ENCODE data around the gene RETNLB.

Gene RETNLB, protein sequence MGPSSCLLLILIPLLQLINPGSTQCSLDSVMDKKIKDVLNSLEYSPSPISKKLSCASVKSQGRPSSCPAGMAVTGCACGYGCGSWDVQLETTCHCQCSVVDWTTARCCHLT

DNA sequence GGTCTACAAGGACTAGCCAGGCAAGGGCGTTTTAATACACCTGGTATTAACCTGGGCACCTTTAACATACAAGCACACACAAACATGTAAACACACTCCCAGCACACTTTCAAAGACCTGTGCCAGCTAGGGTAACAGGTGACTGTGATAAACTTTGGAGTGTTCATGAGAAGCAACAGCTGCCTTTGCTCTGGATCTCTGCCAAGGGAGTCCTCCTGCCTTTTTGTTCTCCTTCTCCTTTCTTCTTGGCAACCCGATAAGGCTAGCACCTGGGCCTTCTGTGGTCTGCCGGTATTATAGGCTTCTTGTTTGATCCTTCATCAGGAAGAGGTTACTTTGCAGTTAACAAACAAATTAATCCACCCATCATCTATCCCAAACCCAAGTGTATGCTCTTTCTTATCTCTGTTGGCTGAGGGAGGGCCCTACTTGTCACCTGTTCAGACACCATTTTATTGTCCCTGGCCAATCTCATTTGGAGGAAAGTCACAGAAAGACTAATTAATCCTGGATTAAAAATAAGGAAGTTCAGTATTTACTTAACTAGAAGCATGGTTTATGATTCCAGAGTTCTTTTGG lies at the start of gene RETNLB:
Gene RETNLB, minus strand, starts transcription at position 7 of the 579 bp plus-strand sequence. CDS start 225 bp downstream, outside the sequence.
- DNase-seq, result no peak

DNA sequence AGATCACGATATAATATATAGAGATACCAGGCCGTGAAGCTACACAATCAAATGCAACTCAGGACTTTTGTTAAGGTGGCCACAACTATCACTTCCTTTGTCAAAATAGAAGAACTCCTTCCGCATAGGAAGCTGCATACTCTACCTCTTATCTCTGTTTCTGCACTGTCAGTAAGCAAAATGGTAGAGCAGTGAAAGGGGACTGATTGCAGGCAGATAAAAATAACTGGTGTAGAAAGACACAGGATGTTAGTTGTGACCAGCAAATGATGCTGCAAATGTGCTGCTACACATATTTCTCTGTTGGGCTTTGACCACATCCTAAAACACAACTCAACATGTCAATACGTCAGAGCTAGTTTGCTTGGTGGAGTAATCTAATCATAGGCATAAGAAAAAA lies 49.1 kb upstream of the RETNLB start:
- no peak for DNase-seq

DNA sequence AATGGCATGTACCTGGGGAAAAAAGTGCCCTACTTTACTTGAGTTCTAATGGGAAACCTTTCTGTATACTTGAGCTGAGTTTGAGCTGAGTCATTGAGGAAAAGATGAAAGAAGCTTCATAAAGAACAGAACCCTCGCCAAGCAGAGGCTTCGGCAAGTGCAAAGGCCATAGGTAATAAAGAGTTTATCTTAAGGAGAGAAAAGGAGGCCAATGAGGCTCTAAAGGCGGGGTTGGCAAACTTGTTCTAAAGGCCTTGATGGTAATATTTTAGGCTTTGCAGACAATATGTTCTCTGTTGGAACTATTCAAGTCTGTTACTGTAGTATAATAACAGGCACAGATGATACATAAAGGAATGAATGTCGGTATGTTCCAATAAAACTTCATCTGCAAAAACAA lies 47.8 kb upstream of the RETNLB start:
- DNase-seq, result no peak

DNA sequence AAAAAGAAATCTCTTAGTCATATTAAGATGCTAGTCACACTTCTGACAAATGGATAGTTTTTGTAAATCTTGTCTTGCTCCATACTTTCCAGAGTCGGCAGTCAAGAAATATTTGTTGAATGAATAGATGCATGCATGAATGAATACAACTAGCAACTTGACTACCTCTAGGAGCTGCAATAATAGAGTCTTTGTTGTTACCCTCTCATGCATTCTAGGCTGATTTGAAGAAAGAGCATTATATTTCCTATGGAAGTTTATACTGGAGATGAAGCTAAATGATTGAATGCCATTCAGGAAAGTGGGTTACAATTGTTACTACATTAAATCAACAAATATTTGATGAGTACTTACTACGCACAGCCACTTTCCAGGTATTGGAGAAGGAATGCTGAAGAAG lies 47.2 kb upstream of the RETNLB start:
- no peak for DNase-seq

DNA sequence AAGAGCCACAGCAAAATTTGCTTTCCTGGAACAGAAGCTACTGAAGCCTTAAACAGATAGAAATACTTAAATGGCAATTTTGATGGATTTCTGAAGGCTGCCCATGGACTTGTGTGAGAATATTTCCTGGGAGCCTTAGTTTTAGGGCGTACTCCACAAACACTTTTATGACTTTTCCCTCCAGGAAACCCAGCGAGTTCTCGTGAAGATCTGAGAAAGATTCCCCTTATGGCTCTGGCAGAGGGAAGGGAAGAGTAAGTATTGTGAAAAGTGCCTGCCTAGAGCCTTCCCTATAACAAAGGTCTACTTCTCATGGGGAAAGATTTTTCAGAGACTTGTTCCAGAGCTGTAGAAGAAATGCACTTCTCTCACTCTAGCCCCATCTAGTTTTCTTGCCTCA lies 34.3 kb upstream of the RETNLB start:
- no peak for DNase-seq

DNA sequence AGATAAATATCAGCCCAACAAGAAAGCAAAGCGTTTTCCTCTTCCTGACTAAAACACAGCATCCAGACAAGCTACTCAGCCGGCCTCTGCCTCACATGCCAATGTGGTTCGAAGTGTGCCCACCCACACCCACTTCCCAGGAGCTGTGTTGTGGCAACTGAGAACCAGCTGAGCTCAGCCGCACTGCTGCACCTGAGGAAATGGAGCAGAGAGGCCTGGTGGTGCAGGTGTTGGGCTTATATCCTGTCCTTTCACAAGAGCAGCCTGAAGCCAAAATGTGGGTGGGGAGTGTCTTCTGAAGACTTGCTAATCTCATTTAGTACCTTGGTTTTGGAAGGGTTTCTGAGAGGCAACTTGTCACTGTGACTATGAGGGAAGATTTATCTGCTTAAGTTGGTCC lies 23.0 kb upstream of the RETNLB start:
- no peak for DNase-seq

DNA sequence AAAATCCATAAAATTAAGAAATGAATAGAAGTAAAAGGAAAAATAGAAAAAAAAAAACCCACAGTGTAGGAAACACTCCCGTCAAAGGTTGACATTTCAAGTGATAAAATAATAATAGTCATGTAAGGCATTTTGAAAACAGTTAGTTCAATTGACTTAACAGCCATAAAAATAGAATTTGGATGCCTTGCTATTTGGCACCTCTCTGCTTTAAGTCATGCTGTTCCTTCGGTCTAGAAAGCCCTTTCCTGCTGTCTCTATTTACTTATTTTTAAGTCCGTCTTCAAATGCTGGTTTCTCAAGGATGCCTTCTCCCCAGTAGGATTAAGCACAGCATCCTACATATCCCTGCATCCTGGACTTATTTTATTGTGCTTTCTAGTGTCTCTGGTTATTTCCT lies 22.3 kb upstream of the RETNLB start:
- no peak for DNase-seq

DNA sequence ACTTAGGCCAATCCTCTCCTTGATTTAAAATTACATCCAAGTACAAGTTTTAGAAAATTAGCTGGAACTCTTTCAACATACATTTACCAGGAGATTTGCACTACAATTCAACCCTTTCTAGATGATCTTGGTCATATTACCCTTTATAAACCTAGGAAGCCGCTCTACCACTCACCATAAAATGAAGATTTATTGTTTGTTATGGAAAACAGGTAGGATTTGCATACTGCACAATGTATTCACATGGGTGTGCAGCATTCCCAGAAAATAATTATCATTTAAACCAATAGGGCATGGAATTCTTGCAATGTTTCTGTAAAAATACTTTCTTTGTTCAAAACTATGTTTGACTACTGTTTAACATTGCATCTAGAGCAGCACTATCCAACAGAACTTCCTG lies 18.4 kb upstream of the RETNLB start:
- DNase-seq, result no peak

DNA sequence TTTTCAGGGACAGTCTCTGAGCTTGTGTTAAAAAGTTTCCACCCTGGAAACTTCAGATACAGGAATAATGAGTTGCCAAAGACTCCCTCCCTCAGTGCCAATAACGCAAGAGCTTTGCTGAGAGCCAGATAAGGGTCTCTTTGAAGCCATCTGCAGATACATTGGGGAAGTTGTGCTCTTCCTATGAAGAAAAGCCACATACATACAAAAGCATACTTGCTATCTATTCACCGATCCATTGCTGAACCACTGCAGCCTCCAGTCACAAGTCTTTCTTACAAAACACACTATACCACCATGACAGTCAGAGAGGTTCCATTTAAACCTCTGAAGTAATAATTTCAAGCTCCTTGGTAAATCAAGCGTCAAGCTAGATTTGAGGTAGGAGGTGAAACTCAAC lies 10.0 kb upstream of the RETNLB start:
- no peak for DNase-seq

DNA sequence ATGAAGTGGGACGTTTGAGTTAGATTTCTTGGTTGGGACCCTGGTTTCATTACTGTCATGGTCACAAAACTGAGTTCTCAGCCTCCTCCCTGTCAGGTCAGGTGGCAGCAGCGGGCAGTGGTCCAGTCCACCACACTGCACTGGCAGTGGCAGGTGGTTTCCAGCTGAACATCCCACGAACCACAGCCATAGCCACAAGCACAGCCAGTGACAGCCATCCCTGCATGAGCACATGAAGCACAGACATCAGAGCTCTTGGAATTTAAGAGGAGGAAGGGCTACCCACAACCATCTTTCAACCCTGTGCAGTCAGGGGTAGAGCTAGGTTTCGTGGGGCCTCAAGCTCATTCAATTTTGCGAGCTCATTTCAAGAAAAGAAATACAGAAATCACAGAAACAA lies 1.5 kb downstream of the RETNLB start:
- DNase-seq, result no peak

DNA sequence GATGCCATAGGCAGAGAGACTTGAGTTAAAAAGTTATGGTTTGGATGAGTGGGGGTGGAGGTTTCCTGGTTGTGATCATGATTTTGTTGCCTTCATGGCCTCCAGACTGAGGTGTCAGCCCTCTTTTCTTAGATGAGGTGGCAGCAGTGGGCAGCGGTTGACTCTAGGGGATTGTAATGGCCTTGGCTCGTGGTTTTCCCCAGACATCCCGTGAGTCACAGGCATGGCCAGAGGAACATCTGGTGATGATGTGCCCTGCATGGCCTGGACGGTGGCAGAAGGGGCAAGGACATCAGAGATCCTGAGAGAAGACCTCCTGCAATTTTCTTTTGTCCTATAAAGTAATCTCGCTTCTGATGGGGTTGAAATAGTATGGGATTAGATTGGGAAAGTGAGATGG lies 12.4 kb downstream of the RETNLB start:
- no peak for DNase-seq

DNA sequence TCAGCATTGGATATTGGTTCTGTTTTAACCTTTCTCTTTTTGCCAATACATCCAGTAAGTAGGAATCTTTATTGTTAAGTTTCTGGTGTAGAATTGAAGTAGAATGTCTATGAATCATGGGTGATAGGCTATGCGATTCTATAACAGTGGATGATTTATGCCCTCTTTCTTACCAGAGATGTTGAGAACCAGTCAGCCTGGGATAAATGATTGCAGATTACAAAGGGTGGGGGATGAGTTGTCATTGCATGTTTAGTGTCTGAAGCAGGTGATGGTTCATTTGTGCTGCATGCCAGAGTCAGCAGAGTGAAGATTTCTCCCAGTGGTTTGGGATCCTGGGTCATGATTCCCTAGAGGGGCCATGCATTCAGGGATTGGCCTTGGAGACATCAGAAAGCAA lies 14.3 kb downstream of the RETNLB start:
- DNase-seq, result no peak

DNA sequence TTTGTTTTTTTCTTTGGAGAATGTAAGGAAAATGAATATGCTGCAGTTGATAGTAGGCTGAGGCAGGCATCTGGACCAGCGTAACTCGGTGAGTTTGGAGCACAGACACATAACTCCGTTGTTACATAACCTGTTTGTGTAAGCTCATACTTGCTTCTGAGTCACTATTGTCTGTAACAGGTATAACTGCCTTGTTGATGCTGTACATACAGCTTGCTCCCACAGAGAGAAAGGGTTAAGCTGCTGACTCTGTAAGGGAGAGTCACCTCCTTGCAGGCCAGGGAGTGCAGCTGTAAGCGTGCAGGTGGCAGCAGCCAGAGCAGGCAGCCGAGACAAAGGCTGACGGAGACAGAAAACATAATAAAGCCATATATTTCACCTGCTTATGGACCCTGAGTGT lies 20.4 kb downstream of the RETNLB start:
- DNase-seq, result no peak

DNA sequence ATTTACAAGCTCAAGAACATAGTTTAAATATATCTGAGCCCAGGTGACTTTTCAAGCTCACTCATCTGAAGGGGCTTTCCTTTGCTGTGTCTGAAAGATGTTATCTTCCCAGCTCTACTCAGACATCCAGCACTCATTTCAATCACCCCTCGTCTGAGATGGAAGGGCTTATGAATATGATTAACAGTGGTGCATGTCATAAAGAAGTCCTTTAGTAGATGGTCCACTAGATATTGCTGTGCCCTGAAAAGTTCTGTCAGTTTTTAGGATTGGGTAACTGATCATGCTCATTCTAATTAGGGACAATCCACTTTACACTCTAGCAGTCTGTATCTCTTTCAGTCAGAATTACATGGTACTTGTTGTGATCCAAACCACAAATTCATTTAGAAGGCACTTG lies 28.3 kb downstream of the RETNLB start:
- no peak for DNase-seq

DNA sequence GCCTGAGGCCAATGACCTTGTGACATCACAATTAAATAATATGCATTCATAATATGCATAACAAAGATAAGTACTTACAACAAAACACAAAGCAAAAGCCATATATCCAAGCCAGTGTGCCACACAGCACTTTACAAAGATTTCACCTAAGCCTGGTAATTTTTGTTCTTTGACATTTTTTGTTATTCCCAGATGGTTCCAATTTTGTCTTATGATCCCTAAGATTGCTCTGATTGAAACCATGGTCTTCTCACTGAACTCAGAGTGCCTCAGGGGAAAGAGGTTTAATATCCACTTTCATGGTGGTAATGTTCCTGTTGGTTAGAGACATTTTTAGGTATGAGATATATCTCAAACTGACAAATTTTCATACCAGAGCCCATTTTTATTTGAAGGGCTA lies 29.1 kb downstream of the RETNLB start:
- DNase-seq, result no peak

DNA sequence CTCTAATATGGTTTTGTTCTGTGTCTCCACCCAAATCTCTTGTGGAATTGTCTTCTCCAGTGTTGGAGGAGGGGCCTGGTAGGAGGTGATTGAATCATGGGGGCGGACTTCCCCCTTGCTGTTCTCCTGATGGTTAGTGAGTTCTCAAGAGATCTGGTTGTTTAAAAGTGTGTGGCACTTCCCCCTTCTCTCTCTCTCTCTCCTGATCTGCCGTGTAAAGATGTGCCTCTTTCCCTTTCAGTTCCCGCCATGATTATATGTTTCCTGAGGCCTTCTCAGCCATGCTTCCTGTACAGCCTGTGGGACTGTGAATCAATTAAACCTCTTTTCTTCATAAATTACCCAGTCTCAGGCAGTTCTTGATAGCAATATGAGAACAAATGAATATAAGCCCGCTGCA lies 33.1 kb downstream of the RETNLB start:
- DNase-seq, result no peak

DNA sequence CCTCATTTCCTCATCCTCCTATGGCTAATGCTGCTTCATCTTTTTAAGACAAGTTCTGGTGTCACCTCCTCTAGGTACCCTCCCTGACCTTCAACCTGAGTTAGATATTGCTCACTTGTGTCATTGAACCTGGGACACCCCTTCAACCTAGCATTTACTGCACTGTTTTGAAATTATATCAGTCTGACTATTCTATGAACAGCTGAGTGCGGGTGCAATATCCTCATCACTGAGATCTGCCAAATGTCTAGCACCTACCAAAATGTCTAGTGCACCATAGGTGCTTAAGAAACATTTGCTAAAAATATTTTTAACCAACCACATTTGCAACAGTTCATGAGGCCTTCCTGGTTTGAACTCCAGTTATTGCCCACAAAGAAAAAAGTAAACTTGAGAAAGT lies 34.5 kb downstream of the RETNLB start:
- DNase-seq, result no peak

DNA sequence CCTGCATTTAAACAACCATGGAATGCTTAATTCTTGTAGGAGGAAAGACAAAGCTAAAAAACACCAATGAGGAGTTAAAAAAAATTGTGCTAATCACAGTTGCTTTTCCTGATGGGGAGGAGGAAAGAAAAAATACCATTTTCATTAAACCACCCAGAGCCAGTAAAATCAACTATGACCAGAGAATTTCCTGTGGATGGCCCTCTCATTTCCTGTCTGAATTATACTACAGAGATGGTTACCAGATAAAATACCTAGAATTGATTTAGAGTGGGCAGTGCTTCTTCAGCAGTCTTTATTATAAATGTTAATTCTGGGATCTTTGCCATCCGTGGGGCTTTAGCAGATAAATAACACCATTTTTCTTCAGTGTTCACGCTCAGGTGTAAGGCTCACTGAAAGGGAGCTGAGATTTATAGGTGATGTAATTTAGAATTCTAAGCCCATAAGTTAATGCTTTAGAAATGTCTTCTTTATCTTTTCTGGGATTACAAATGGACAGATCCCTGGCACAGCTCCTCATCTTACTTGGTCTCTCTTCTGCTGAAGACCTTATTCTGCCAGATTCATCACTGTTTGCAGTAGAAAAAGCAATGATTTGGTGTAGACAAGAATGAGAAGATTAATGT lies 37.9 kb downstream of the RETNLB start:
- no peak for DNase-seq

DNA sequence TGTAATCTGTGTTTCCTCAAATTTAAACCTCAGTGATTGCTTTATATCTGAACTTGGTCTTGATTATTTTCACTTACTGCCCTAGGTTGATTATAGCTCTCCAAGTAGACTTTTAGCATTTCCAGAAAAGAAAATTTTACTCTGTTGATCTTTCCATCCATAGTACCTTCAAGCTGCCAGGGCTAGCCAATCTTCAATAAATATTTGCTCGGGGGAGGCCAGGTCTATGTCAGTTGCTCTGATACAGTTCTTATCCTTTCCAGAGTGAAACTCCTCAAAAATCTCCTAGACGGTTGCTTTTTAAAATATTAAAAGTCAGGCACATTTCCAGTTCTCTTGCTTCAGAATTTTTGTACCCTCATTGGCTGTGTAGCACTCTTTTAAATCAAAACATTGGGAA lies 38.8 kb downstream of the RETNLB start:
- no peak for DNase-seq

DNA sequence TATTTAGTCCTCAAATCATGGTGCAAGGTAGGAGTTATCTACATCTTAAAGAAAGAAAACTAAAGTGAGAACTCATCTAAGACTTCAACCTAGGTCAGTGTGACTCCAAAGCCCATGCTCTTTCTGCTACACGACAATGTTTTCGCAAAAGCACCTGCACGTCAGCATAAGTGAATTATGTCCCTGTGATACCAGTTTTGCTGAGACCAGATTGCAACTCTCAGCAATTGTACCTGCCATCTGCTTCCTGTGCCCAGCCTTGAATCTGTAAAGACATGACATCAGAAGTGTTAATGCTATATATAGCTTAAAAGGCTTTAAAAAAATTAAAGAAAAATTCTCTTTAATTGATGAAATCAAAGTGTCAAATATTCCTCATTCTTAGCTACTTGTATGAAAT lies 43.4 kb downstream of the RETNLB start:
- DNase-seq, result no peak

DNA sequence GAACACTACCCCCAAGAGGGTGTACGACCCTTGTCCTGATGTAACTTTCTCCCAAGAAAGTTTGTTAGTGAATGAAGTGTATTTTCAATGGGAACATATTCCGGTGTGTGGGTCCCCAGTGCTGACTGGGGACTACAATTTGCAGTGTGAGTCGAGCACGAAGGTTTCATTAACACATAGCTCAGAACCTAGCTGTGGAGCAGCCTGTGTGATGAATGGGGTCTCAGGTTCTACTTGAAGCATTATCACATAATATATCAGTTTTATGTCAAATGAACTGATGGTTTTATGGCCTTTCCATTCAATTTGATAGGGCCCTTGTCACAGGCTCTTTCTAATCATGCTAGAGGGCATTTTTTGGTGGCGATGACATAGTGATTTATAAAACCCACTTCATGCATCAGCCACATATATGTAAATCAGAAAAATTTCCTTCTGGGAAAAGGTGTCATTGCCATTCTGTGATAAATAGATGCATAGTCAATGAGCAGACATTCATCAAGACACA lies 44.1 kb downstream of the RETNLB start:
- no peak for DNase-seq
